Thoracic aorta (tissue), 2 donors: ENCODE data around the gene TSC22D1. TPM values are rescaled to one million over a fixed set of nuclear protein-coding genes. Genes with fewer than 3 reads are reported as not detected.

Experiments
- ATAC-seq: fragments of 150-250 bp; one replicate; pipeline ENCODE4 v1.8.0; 2017; ENCODE audit warnings: low read depth; ENCODE audit not compliant: insufficient number of reproducible peaks, low FRiP score
- DNase-seq: peaks from one replicate; pipeline ENCODE4 v3.0.0-alpha.2; 2020; ENCODE audit warnings: low spot score
- H3K27ac ChIP-seq, 2 donors: fragments of 200-600 bp; sonication (generic); 1 replicate in 1 of 2; 2 replicates in 1 of 2; pipeline ENCODE4 v1.5.1; 2016; ENCODE audit warnings: mild to moderate bottlenecking in 2 of 2, moderate library complexity in 2 of 2
- H3K27me3 ChIP-seq: fragments of 200-600 bp; sonication (generic); replicated peaks from 2 replicates; pipeline ENCODE4 v1.6.0; 2016; ENCODE audit warnings: mild to moderate bottlenecking; ENCODE audit not compliant: insufficient read depth
- H3K36me3 ChIP-seq: fragments of 200-600 bp; sonication (generic); one replicate; pipeline ENCODE4 v1.5.1; 2016
- H3K4me1 ChIP-seq, 2 donors: fragments of 200-600 bp; sonication (generic); 1 replicate in 1 of 2; 2 replicates in 1 of 2; pipeline versions ENCODE4 v1.5.1 to v1.6.0; 2016; ENCODE audit warnings: low read depth in 2 of 2, mild to moderate bottlenecking in 1 of 2; ENCODE audit not compliant: control insufficient read depth in 1 of 2
- H3K4me3 ChIP-seq: fragments of 200-600 bp; sonication (generic); 2 replicates; pipeline ENCODE4 v1.5.1; 2016; ENCODE audit warnings: mild to moderate bottlenecking
- H3K9me3 ChIP-seq: fragments of 200-600 bp; sonication (generic); 2 replicates; pipeline ENCODE4 v1.5.1; 2016
- CTCF ChIP-seq: fragments of 200-600 bp; sonication (generic); IDR thresholded peaks from one replicate; pipeline ENCODE4 v1.5.1; 2019; ENCODE audit warnings: antibody characterized with exemption
- total RNA-seq, 2 donors: library from RNA; depleted of rRNA; stranded (reverse); fragments of >200 nt; gene quantifications; one replicate each; pipeline versions ENCODE4 v1.1.0 to v1.2.3, GENCODE V29; 2016

TSC22D1 gene
- total RNA-seq, 2 donors from 2014 or later = 107 to 129 TPM

GRCh38 chr13:44574466-44574855, 1.7 kb downstream of the TSC22D1 start:
- Histone ChIP-seq H3K36me3 (no peaks in the 10 kb centered on the region), H3K9me3 (no peaks in the 10 kb centered on the region), H3K4me3 (peak overlapping the region; percentile 96), H3K27me3 (no peaks in the 10 kb centered on the region), H3K27ac (no peak overlapping the region), H3K4me1 (peaks cover 36 to 65% of the 10 kb centered on the region in 2 donors)
- TF ChIP-seq CTCF = no peak
- DNase-seq (no peak), ATAC-seq (no peak)

- Histone ChIP-seq H3K27me3 (no peaks in the 10 kb centered on the region), H3K4me1 (peaks cover 36 to 70% of the 10 kb centered on the region in 2 donors), H3K27ac (no peak overlapping the region), H3K36me3 (no peaks in the 10 kb centered on the region), H3K9me3 (no peaks in the 10 kb centered on the region), H3K4me3 (peak overlapping the region; percentile 96)
- ATAC-seq (no peak), DNase-seq (no peak)
- peak; percentile 47 for TF ChIP-seq CTCF
Observed at GRCh38 chr13:44573790-44574465, 2.2 kb downstream of the TSC22D1 start.

DNA sequence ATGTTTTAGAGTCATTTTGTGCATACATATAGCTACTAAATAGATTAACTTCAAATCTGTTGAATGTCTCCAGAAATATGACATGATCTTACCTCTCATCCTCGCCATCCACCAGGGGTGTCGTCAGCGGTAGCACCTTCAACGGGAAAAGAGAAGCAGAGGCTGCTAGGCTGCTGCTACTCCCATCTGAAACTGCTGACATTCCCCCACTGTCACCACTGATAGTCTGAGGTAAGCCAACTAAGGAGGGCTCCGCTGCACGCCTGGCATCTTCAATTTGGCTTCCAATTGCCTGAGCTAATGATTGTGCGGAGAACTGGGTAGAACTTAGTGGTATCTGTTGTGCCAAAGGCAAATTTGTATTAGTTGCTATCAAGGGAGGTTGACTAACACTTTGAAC, 3.1 kb downstream of the TSC22D1 start:
- H3K4me3 ChIP-seq = peak overlapping the region; percentile 96
- DNase-seq = no peak
- peaks cover 33 to 64% of the 10 kb centered on the region in 2 donors for H3K4me1 ChIP-seq

GRCh38 chr13:44566601-44567000, 9.5 kb downstream of the TSC22D1 start:
- Histone ChIP-seq H3K36me3 (no peaks in the 10 kb centered on the region), H3K27me3 (no peaks in the 10 kb centered on the region), H3K4me1 (peaks cover 33 to 61% of the 10 kb centered on the region in 2 donors), H3K4me3 (no peak overlapping the region), H3K27ac (no peak overlapping the region), H3K9me3 (no peaks in the 10 kb centered on the region)
- TF ChIP-seq CTCF = no peak
- DNase-seq (no peak), ATAC-seq (no peak)

More for the DNA sequence above, 3.1 kb downstream of the TSC22D1 start:
- ATAC-seq = no peak
- H3K27me3 ChIP-seq = no peaks in the 10 kb centered on the region
- no peak overlapping the region for H3K27ac ChIP-seq
- no peak for TF ChIP-seq CTCF
- H3K9me3 ChIP-seq = no peaks in the 10 kb centered on the region
- H3K36me3 ChIP-seq = no peaks in the 10 kb centered on the region

- DNase-seq = no peak
- no peak for ATAC-seq
- no peak overlapping the region for H3K27ac ChIP-seq
- no peaks in the 10 kb centered on the region for H3K27me3 ChIP-seq
- H3K4me1 ChIP-seq = peaks cover 26 to 61% of the 10 kb centered on the region in 2 donors
- H3K4me3 ChIP-seq = no peak overlapping the region
- no peaks in the 10 kb centered on the region for H3K36me3 ChIP-seq
- no peaks in the 10 kb centered on the region for H3K9me3 ChIP-seq
- TF ChIP-seq CTCF = no peak
Observed at GRCh38 chr13:44565881-44566280, 10.2 kb downstream of the TSC22D1 start.
